Measurements from ENCODE around the gene PRDM13.
"Not testable (repeated sequence)": the region's sequence is repeated elsewhere in the genome, so short reads cannot be mapped to it uniquely, and the experiment has no call there.

Gene PRDM13

GRCh38 chr6:99629293-99629692 lies 22.7 kb downstream of the PRDM13 start:
- H3K4me3 ChIP-seq (ENCODE audit: low read length in 2 of 2) = no peak overlapping the region
- no peaks in the 10 kb centered on the region for H3K4me1 ChIP-seq (ENCODE audit: control insufficient read depth in 2 of 2, insufficient read depth in 2 of 2, low read length in 2 of 2)
- H3K9me3 ChIP-seq (ENCODE audit: control insufficient read depth in 2 of 2, low read length in 2 of 2) = no peaks in the 10 kb centered on the region
- no peak overlapping the region for H3K9ac ChIP-seq (ENCODE audit: low read depth in 1 of 2, low read length in 2 of 2)
- no peaks in the 10 kb centered on the region for H3K36me3 ChIP-seq (ENCODE audit: control insufficient read depth in 2 of 2, insufficient read depth in 2 of 2, low read length in 2 of 2)
- H3K27me3 ChIP-seq (ENCODE audit: control insufficient read depth in 2 of 2, insufficient read depth in 2 of 2, low read length in 2 of 2) = no peaks in the 10 kb centered on the region
- no peak overlapping the region for H3K27ac ChIP-seq (ENCODE audit: low read depth in 2 of 2, low read length in 2 of 2)

GRCh38 chr6:99637629-99638028 lies 31.0 kb downstream of the PRDM13 start:
- no peaks in the 10 kb centered on the region for H3K4me1 ChIP-seq (ENCODE audit: control insufficient read depth in 2 of 2, insufficient read depth in 2 of 2, low read length in 2 of 2)
- no peaks in the 10 kb centered on the region for H3K27me3 ChIP-seq (ENCODE audit: control insufficient read depth in 2 of 2, insufficient read depth in 2 of 2, low read length in 2 of 2)
- no peaks in the 10 kb centered on the region for H3K9me3 ChIP-seq (ENCODE audit: control insufficient read depth in 2 of 2, low read length in 2 of 2)
- H3K36me3 ChIP-seq (ENCODE audit: control insufficient read depth in 2 of 2, insufficient read depth in 2 of 2, low read length in 2 of 2) = no peaks in the 10 kb centered on the region
- H3K9ac ChIP-seq (ENCODE audit: low read depth in 1 of 2, low read length in 2 of 2) = no peak overlapping the region
- no peak overlapping the region for H3K4me3 ChIP-seq (ENCODE audit: low read length in 2 of 2)
- H3K27ac ChIP-seq (ENCODE audit: low read depth in 2 of 2, low read length in 2 of 2) = no peak overlapping the region

DNA sequence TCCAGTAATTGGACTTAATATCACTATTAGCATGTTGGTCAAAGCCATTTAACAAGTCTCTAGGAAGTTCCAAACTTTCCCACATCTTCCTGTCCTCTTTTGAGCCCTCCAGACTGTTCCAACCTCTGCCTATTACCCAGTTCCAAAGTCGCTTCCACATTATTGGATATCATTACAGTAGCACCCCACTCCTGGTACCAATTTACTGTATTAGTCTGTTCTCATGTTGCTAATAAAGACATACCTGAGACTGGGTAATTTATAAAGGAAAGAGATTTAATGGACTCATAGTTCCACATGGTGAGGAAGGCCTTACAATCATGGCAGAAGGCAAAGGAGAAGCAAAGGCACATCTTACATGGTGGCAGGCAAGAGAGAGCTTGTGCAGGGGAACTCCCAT lies 31.7 kb downstream of the PRDM13 start:
- H3K36me3 ChIP-seq (ENCODE audit: control insufficient read depth in 2 of 2, insufficient read depth in 2 of 2, low read length in 2 of 2); H3K4me1 ChIP-seq (ENCODE audit: control insufficient read depth in 2 of 2, insufficient read depth in 2 of 2, low read length in 2 of 2); H3K9me3 ChIP-seq (ENCODE audit: control insufficient read depth in 2 of 2, low read length in 2 of 2); H3K9ac ChIP-seq (ENCODE audit: low read depth in 1 of 2, low read length in 2 of 2); H3K4me3 ChIP-seq (ENCODE audit: low read length in 2 of 2); H3K27ac ChIP-seq (ENCODE audit: low read depth in 2 of 2, low read length in 2 of 2); H3K27me3 ChIP-seq (ENCODE audit: control insufficient read depth in 2 of 2, insufficient read depth in 2 of 2, low read length in 2 of 2): not testable (repeated sequence)

- H3K27me3 ChIP-seq (ENCODE audit: control insufficient read depth in 2 of 2, insufficient read depth in 2 of 2, low read length in 2 of 2) = no peaks in the 10 kb centered on the region
- no peaks in the 10 kb centered on the region for H3K36me3 ChIP-seq (ENCODE audit: control insufficient read depth in 2 of 2, insufficient read depth in 2 of 2, low read length in 2 of 2)
- no peak overlapping the region for H3K4me3 ChIP-seq (ENCODE audit: low read length in 2 of 2)
- H3K27ac ChIP-seq (ENCODE audit: low read depth in 2 of 2, low read length in 2 of 2) = no peak overlapping the region
- H3K9ac ChIP-seq (ENCODE audit: low read depth in 1 of 2, low read length in 2 of 2) = no peak overlapping the region
- no peaks in the 10 kb centered on the region for H3K4me1 ChIP-seq (ENCODE audit: control insufficient read depth in 2 of 2, insufficient read depth in 2 of 2, low read length in 2 of 2)
- H3K9me3 ChIP-seq (ENCODE audit: control insufficient read depth in 2 of 2, low read length in 2 of 2) = no peaks in the 10 kb centered on the region
Measured at GRCh38 chr6:99641270-99641669, 34.6 kb downstream of the PRDM13 start.

GRCh38 chr6:99645986-99646385 lies 39.4 kb downstream of the PRDM13 start:
- Histone ChIP-seq H3K4me1 (ENCODE audit: control insufficient read depth in 2 of 2, insufficient read depth in 2 of 2, low read length in 2 of 2) (no peaks in the 10 kb centered on the region), H3K4me3 (ENCODE audit: low read length in 2 of 2) (no peak overlapping the region), H3K9me3 (ENCODE audit: control insufficient read depth in 2 of 2, low read length in 2 of 2) (no peaks in the 10 kb centered on the region), H3K36me3 (ENCODE audit: control insufficient read depth in 2 of 2, insufficient read depth in 2 of 2, low read length in 2 of 2) (no peaks in the 10 kb centered on the region), H3K9ac (ENCODE audit: low read depth in 1 of 2, low read length in 2 of 2) (no peak overlapping the region), H3K27me3 (ENCODE audit: control insufficient read depth in 2 of 2, insufficient read depth in 2 of 2, low read length in 2 of 2) (no peaks in the 10 kb centered on the region), H3K27ac (ENCODE audit: low read depth in 2 of 2, low read length in 2 of 2) (no peak overlapping the region)

GRCh38 chr6:99650091-99650571 lies 43.5 kb downstream of the PRDM13 start:
- not testable (repeated sequence) for H3K9me3 ChIP-seq (ENCODE audit: control insufficient read depth in 2 of 2, low read length in 2 of 2); H3K4me1 ChIP-seq (ENCODE audit: control insufficient read depth in 2 of 2, insufficient read depth in 2 of 2, low read length in 2 of 2); H3K9ac ChIP-seq (ENCODE audit: low read depth in 1 of 2, low read length in 2 of 2)

GRCh38 chr6:99660206-99660605 lies 53.6 kb downstream of the PRDM13 start:
- Histone ChIP-seq H3K36me3 (ENCODE audit: control insufficient read depth in 2 of 2, insufficient read depth in 2 of 2, low read length in 2 of 2) (no peaks in the 10 kb centered on the region), H3K27ac (ENCODE audit: low read depth in 2 of 2, low read length in 2 of 2) (no peak overlapping the region), H3K4me1 (ENCODE audit: control insufficient read depth in 2 of 2, insufficient read depth in 2 of 2, low read length in 2 of 2) (no peaks in the 10 kb centered on the region), H3K27me3 (ENCODE audit: control insufficient read depth in 2 of 2, insufficient read depth in 2 of 2, low read length in 2 of 2) (no peaks in the 10 kb centered on the region), H3K9me3 (ENCODE audit: control insufficient read depth in 2 of 2, low read length in 2 of 2) (no peaks in the 10 kb centered on the region), H3K4me3 (ENCODE audit: low read length in 2 of 2) (no peak overlapping the region), H3K9ac (ENCODE audit: low read depth in 1 of 2, low read length in 2 of 2) (no peak overlapping the region)

More at GRCh38 chr6:99650091-99650571, 43.5 kb downstream of the PRDM13 start:
- not testable (repeated sequence) for H3K4me3 ChIP-seq (ENCODE audit: low read length in 2 of 2); H3K27me3 ChIP-seq (ENCODE audit: control insufficient read depth in 2 of 2, insufficient read depth in 2 of 2, low read length in 2 of 2); H3K36me3 ChIP-seq (ENCODE audit: control insufficient read depth in 2 of 2, insufficient read depth in 2 of 2, low read length in 2 of 2); H3K27ac ChIP-seq (ENCODE audit: low read depth in 2 of 2, low read length in 2 of 2)

DNA sequence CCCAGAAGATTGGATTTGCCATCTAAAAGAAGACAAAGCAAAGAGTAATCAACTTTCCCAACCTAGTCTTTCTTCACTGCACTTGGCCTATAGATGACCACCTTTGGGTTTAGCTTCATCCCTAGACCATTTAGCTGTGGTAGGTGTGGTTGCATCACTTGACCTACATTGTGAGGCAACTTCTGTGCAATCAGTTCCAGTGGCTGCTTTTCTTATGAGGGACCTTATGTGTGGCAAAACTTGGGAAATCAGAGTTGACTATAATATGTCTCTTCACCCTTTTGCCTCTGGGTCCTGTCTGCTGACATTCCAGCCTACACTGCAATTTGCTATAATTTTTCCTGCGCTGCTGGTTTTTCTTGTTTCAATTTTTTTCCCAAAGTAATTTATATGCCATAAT lies 55.2 kb downstream of the PRDM13 start:
- Histone ChIP-seq H3K27me3 (ENCODE audit: control insufficient read depth in 2 of 2, insufficient read depth in 2 of 2, low read length in 2 of 2) (no peaks in the 10 kb centered on the region), H3K4me3 (ENCODE audit: low read length in 2 of 2) (no peak overlapping the region), H3K9ac (ENCODE audit: low read depth in 1 of 2, low read length in 2 of 2) (no peak overlapping the region), H3K36me3 (ENCODE audit: control insufficient read depth in 2 of 2, insufficient read depth in 2 of 2, low read length in 2 of 2) (no peaks in the 10 kb centered on the region), H3K9me3 (ENCODE audit: control insufficient read depth in 2 of 2, low read length in 2 of 2) (no peaks in the 10 kb centered on the region), H3K4me1 (ENCODE audit: control insufficient read depth in 2 of 2, insufficient read depth in 2 of 2, low read length in 2 of 2) (no peaks in the 10 kb centered on the region), H3K27ac (ENCODE audit: low read depth in 2 of 2, low read length in 2 of 2) (no peak overlapping the region)

DNA sequence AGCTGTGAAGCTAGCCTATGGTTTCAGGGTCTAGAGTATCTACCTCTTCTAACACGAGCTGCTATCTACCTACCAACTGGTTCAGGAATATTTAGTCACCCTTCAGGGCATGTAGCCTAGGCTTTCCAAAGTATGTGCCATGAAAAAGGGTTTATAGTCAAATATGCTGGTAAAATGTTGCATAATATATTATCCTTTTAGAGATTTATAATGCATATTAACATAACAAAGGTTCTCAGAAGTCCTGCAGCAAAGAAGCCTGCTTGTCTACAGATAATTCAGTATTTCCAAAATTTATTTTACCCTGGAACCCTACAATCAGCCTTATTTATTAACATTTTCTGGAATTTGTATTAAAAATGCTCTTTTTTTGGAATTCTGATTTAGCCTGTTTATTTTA lies 56.0 kb downstream of the PRDM13 start:
- Histone ChIP-seq H3K4me3 (ENCODE audit: low read length in 2 of 2) (no peak overlapping the region), H3K4me1 (ENCODE audit: control insufficient read depth in 2 of 2, insufficient read depth in 2 of 2, low read length in 2 of 2) (no peaks in the 10 kb centered on the region), H3K27me3 (ENCODE audit: control insufficient read depth in 2 of 2, insufficient read depth in 2 of 2, low read length in 2 of 2) (no peaks in the 10 kb centered on the region), H3K36me3 (ENCODE audit: control insufficient read depth in 2 of 2, insufficient read depth in 2 of 2, low read length in 2 of 2) (no peaks in the 10 kb centered on the region), H3K27ac (ENCODE audit: low read depth in 2 of 2, low read length in 2 of 2) (no peak overlapping the region), H3K9ac (ENCODE audit: low read depth in 1 of 2, low read length in 2 of 2) (no peak overlapping the region), H3K9me3 (ENCODE audit: control insufficient read depth in 2 of 2, low read length in 2 of 2) (no peaks in the 10 kb centered on the region)

Measured in mucosa of rectum (tissue), 2 donors.